ENCODE results near the gene PTPDC1. TPM values are rescaled to one million over a fixed set of nuclear protein-coding genes. Genes with fewer than 3 reads are reported as not detected.

The PTPDC1 gene
- total RNA-seq, 4 donors from 2014 or later: 5.9 to 21.6 (median 14.9) TPM

- no peak overlapping the region for H3K27ac ChIP-seq
Measured at GRCh38 chr9:94081864-94082463, 2.3 kb upstream of the PTPDC1 start.

GRCh38 chr9:94082553-94082952 is 1.7 kb upstream of the PTPDC1 start:
- intact Hi-C loops (cut with DNase I; ENCODE audit: low total_unique reads): no loop called here
- Histone ChIP-seq H3K4me1 (peaks cover 0 to 7% of the 10 kb centered on the region in 2 donors), H3K9me3 (no peaks in the 10 kb centered on the region), H3K27ac (peak overlapping the region in 1 of 2 donors; percentile 43), H3K27me3 (no peaks in the 10 kb centered on the region), H3K4me3 (no peak overlapping the region), H3K36me3 (no peaks in the 10 kb centered on the region)
- TF ChIP-seq CTCF (IDR thresholded peaks at IDR 0.05) (no peak), POLR2A (IDR thresholded peaks at IDR 0.05) (no peak)
- DNase-seq: no peak

More at GRCh38 chr9:94081864-94082463, 2.3 kb upstream of the PTPDC1 start:
- H3K4me3 ChIP-seq: no peak overlapping the region
- no peak for DNase-seq
- TF ChIP-seq POLR2A (IDR thresholded peaks at IDR 0.05): no peak
- H3K4me1 ChIP-seq: peaks cover 0 to 7% of the 10 kb centered on the region in 2 donors
- no peaks in the 10 kb centered on the region for H3K9me3 ChIP-seq
- intact Hi-C loops (cut with DNase I; ENCODE audit: low total_unique reads): no loop called here
- H3K27me3 ChIP-seq: no peaks in the 10 kb centered on the region
- no peaks in the 10 kb centered on the region for H3K36me3 ChIP-seq

GRCh38 chr9:94082956-94083355 is 1.3 kb upstream of the PTPDC1 start:
- intact Hi-C loops (cut with DNase I; ENCODE audit: low total_unique reads): no loop called here
- Histone ChIP-seq H3K27me3 (no peaks in the 10 kb centered on the region), H3K4me3 (no peak overlapping the region), H3K27ac (peak overlapping the region in 1 of 2 donors; percentile 43), H3K4me1 (peaks cover 0 to 7% of the 10 kb centered on the region in 2 donors), H3K36me3 (no peaks in the 10 kb centered on the region), H3K9me3 (no peaks in the 10 kb centered on the region)
- DNase-seq: no peak
- TF ChIP-seq CTCF (IDR thresholded peaks at IDR 0.05) (no peak), POLR2A (IDR thresholded peaks at IDR 0.05) (no peak)

- Histone ChIP-seq H3K27ac (peak overlapping the region; percentile 41 to 43), H3K9me3 (no peaks in the 10 kb centered on the region), H3K27me3 (no peaks in the 10 kb centered on the region), H3K36me3 (no peaks in the 10 kb centered on the region), H3K4me3 (peak overlapping the region in 1 of 2 donors; percentile 13), H3K4me1 (peaks cover 0 to 7% of the 10 kb centered on the region in 2 donors)
- TF ChIP-seq POLR2A (IDR thresholded peaks at IDR 0.05) (no peak), CTCF (IDR thresholded peaks at IDR 0.05) (no peak)
- DNase-seq: no peak
- intact Hi-C loops (cut with DNase I; ENCODE audit: low total_unique reads): no loop called here
Measured at GRCh38 chr9:94083384-94083783, 880 bp upstream of the PTPDC1 start.

GRCh38 chr9:94085062-94085639 is 887 bp downstream of the PTPDC1 start:
- no peaks in the 10 kb centered on the region for H3K9me3 ChIP-seq
- no peak overlapping the region for H3K4me3 ChIP-seq
- no peaks in the 10 kb centered on the region for H3K27me3 ChIP-seq
- DNase-seq: no peak
- peaks cover 0 to 7% of the 10 kb centered on the region in 2 donors for H3K4me1 ChIP-seq
- no peaks in the 10 kb centered on the region for H3K36me3 ChIP-seq
- TF ChIP-seq CTCF (IDR thresholded peaks at IDR 0.05) (no peak), POLR2A (IDR thresholded peaks at IDR 0.05) (no peak)
- no peak overlapping the region for H3K27ac ChIP-seq
- intact Hi-C loops (cut with DNase I; ENCODE audit: low total_unique reads): no loop called here
